IPS-15b (cell line): Measurements from ENCODE around the gene SLC40A1.

Source experiments
- H3K27me3 ChIP-seq: one replicate; pipeline ENCODE4 v1.6.1; 2013; ENCODE audit warnings: low read length; ENCODE audit not compliant: control insufficient read depth, insufficient read depth
- H3K36me3 ChIP-seq: one replicate; pipeline ENCODE4 v1.6.1; 2013; ENCODE audit warnings: low read length; ENCODE audit not compliant: control insufficient read depth, insufficient read depth
- H3K4me1 ChIP-seq: one replicate; pipeline ENCODE4 v1.6.1; 2013; ENCODE audit warnings: mild to moderate bottlenecking, low read length; ENCODE audit not compliant: control insufficient read depth, insufficient read depth
- H3K4me3 ChIP-seq: one replicate; pipeline ENCODE4 v1.5.1; 2013; ENCODE audit warnings: low read depth, low read length
- H3K9ac ChIP-seq: one replicate; pipeline ENCODE4 v1.6.1; 2013; ENCODE audit warnings: low read depth, mild to moderate bottlenecking, low read length
- H3K9me3 ChIP-seq: one replicate; pipeline ENCODE4 v1.6.1; 2013; ENCODE audit warnings: mild to moderate bottlenecking, low read length; ENCODE audit not compliant: control insufficient read depth, insufficient read depth

SLC40A1 gene

DNA sequence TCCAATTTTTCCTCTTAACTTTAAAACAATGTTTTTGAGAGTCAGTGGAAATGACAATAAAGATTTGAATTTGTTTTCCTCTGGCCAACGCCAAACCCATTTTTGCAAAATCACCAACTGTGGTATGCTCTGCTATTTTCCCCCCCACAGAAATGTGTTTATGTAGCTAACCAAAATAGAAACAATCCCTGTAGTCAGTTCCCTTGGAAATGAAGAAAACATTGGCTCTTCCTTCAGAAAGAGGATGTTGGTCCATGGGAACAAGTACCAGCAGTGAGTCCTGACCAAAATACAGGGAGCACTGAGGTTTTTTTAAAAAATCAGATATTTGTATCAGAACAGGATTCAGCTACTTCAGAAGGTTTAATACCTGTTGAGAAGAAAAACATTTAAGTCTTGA lies 65.3 kb downstream of the SLC40A1 start:
- Histone ChIP-seq H3K9ac (no peak overlapping the region), H3K4me1 (no peaks in the 10 kb centered on the region), H3K27me3 (no peaks in the 10 kb centered on the region), H3K4me3 (no peak overlapping the region), H3K9me3 (no peaks in the 10 kb centered on the region), H3K36me3 (no peaks in the 10 kb centered on the region)

GRCh38 chr2:189514104-189514503 lies 66.5 kb downstream of the SLC40A1 start:
- H3K9ac ChIP-seq = no peak overlapping the region
- no peaks in the 10 kb centered on the region for H3K9me3 ChIP-seq
- no peaks in the 10 kb centered on the region for H3K27me3 ChIP-seq
- no peaks in the 10 kb centered on the region for H3K36me3 ChIP-seq
- H3K4me3 ChIP-seq = no peak overlapping the region
- no peaks in the 10 kb centered on the region for H3K4me1 ChIP-seq

DNA sequence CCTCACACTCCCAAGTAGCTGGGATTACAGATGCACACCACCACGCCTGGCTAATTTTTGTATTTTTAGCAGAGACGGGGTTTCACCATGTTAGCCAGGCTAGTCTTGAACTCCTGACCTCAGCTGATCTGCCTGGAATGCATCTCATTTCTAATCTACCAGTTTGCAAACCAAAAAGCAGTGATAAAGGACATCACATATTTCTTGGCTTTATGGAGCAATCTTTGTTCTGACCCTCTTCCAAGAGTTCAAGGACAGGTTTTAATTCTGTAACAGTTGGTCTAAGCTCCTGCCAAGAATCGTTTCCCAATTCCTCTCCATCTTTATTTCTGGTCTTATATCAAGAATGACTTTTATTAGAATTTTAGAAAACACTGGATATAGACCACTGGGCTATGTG lies 67.7 kb downstream of the SLC40A1 start:
- no peaks in the 10 kb centered on the region for H3K27me3 ChIP-seq
- no peak overlapping the region for H3K4me3 ChIP-seq
- H3K4me1 ChIP-seq = no peaks in the 10 kb centered on the region

DNA sequence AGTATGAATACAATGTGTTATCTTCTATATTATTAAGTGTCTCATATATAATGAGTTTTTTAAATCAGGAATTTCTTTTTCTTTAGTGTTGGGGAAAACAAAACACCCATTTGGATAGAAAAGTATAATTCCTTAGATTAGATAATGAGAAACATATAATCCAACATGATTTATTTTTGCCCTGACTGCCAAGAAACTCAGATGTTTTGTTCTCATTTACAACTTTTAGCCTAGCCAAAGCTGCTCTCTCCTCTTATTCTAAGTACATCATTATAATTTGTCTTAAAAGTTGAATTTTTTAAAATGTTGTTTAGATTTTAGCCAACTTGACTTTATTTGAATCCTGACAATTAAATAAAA lies 68.6 kb downstream of the SLC40A1 start:
- H3K27me3 ChIP-seq = no peaks in the 10 kb centered on the region

More for the DNA sequence above, 67.7 kb downstream of the SLC40A1 start:
- no peaks in the 10 kb centered on the region for H3K9me3 ChIP-seq
- no peak overlapping the region for H3K9ac ChIP-seq
- H3K36me3 ChIP-seq = no peaks in the 10 kb centered on the region

DNA sequence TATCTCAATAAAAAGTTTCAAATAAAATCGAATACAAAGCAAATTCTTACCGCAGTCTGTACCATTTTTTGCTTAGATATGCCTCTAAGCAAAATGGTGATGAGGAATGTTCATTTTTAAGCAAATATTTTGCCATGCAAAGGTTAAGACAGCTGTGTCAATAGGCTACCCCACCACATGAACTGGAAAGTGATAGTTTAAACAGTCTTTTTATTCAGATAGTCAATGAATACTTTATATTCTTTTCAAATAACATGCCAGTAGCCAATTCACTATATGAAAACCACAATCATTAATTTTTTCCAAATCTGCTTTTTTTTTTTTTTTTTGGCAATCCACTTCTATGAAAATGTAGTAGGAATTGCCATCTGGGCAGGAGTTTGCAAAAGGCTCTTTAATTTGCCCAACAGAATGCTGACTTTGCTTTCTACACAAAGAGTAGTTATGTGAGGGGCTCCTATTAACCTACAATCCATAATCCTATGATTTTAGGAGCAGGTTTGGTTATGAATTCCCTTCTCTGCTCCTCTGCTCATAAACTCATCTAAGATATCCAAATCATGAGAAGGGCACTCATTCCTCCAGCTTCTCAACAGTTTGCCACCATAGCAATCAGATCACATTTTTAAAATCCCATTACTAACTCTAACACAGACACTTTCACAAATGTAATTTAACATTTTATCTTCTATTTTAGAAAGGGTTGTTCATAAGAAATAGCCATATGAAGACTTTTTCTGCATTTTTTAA lies 69.2 kb downstream of the SLC40A1 start:
- H3K27me3 ChIP-seq = no peaks in the 10 kb centered on the region
- no peaks in the 10 kb centered on the region for H3K36me3 ChIP-seq

More for the DNA sequence above, 68.6 kb downstream of the SLC40A1 start:
- H3K9ac ChIP-seq = no peak overlapping the region
- no peaks in the 10 kb centered on the region for H3K4me1 ChIP-seq
- H3K4me3 ChIP-seq = no peak overlapping the region
- no peaks in the 10 kb centered on the region for H3K36me3 ChIP-seq
- H3K9me3 ChIP-seq = no peaks in the 10 kb centered on the region

More for the DNA sequence above, 69.2 kb downstream of the SLC40A1 start:
- Histone ChIP-seq H3K4me1 (no peaks in the 10 kb centered on the region), H3K9ac (no peak overlapping the region), H3K9me3 (no peaks in the 10 kb centered on the region), H3K4me3 (no peak overlapping the region)
